ENCODE data around the gene MAGEB4.
"Not testable (repeated sequence)": the region's sequence is repeated elsewhere in the genome, so short reads cannot be mapped to it uniquely, and the experiment has no call there.

Gene MAGEB4, protein sequence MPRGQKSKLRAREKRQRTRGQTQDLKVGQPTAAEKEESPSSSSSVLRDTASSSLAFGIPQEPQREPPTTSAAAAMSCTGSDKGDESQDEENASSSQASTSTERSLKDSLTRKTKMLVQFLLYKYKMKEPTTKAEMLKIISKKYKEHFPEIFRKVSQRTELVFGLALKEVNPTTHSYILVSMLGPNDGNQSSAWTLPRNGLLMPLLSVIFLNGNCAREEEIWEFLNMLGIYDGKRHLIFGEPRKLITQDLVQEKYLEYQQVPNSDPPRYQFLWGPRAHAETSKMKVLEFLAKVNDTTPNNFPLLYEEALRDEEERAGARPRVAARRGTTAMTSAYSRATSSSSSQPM

DNA sequence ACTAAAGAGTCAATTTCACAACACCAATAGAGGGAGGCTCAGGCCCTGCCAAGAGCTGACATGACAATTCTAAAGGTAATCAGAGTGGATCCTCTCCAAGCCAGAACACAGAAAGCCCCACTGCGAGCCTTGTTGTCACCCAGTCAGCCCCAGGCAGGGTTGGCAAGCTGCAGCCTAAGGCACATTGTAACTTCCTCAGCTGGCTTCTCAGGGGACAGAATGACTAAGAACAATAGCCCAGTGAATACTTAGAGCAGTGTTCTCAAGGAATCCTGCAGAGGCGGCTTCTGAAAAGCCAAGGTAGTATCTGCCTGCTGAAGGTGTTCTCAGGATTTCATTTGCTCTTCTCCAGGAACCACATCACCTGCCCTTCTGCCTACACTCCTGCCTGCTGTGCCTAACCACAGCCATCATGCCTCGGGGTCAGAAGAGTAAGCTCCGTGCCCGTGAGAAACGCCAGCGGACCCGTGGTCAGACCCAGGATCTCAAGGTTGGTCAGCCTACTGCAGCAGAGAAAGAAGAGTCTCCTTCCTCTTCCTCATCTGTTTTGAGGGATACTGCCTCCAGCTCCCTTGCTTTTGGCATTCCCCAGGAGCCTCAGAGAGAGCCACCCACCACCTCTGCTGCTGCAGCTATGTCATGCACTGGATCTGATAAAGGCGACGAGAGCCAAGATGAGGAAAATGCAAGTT is at the start of gene MAGEB4:
MAGEB4 (plus strand) TSS at position 277 of the 692 bp plus-strand sequence; CDS start at position 413, 136 bp downstream.
- no peak for DNase-seq (ENCODE audit: low read depth)

DNA sequence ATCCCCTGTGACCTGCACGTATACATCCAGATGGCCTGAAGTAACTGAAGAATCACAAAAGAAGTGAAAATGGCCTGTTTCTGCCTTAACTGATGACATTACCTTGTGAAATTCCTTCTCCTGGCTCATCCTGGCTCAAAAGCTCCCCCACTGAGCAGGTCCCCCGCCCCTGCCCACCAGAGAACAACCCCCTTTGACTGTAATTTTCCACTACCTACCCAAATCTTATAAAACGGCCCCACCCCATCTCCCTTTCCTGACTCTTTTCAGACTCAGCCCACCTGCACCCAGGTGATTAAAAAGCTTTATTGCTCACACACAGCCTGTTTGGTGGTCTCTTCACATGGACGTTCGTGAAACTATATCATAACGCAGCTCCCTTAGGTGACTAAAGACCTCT is 47.9 kb upstream of the MAGEB4 start:
- DNase-seq (ENCODE audit: low read depth), result not testable (repeated sequence)

DNA sequence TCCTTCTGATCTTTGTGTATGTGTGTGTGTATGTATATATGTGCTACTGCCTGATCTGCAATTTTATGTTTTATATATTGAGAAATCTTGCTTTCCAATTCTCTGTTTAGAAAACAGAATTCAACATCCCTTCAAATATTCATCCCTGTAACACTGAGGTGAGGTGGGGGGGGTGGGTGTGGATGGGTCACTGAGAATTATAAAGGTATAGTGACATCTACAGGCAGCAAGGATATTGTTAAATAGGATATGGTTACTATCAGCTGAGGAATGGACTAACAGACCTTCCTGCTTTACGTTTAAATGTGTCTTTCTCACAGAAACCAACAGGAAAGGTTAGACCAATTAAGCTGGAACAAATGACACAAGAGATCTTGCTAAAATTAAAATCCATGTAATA is 45.5 kb upstream of the MAGEB4 start:
- DNase-seq (ENCODE audit: low read depth), result peak; percentile 2

DNA sequence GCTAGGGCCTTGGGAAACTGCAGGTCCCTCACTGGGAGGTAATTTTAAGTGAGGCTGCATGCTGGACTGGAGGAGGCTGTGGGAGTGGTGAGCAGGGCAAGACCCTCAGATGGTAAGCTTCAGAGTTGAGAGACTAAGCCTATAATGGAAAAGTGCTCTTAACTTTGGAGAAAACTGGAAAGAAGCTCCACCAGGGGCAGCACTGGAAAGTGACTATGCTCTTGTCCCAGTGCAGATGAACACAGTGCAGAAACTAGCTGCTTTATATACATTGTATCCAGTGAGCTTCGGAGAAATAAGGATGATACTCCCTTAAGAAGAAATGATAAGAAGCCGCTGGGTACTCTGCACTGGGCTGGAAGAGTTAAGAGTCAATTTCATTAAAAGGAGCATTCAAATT is 29.6 kb upstream of the MAGEB4 start:
- DNase-seq (ENCODE audit: low read depth), result no peak

DNA sequence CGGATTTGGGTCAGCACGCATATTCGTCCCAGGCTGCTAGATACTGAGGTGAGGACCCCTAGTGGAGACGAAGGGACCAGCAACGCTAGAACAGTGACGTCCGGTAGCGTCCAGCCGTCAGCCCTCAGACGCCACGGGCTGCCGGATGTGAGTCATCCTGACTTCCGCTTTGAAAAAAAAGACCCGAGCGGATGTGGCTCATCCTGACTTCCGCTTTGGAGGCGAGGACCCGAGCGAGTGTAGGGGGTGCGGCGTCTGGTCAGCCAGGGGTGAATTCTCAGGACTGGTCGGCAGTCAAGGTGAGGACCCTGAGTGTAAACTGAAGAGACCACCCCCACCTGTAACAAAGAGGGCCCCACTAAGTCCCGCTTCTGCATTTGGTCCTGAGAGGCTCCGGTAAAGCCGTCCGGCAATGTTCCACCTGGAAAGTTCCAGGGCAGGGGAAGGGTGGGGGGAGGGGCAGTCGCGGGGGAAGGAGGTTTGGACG is 26.4 kb upstream of the MAGEB4 start, which contains the start of gene MAGEB2:
MAGEB2 (plus strand) TSS at position 207 of the 487 bp plus-strand sequence. CDS start 3,018 bp downstream, outside the sequence.
- no peak for DNase-seq (ENCODE audit: low read depth)

DNA sequence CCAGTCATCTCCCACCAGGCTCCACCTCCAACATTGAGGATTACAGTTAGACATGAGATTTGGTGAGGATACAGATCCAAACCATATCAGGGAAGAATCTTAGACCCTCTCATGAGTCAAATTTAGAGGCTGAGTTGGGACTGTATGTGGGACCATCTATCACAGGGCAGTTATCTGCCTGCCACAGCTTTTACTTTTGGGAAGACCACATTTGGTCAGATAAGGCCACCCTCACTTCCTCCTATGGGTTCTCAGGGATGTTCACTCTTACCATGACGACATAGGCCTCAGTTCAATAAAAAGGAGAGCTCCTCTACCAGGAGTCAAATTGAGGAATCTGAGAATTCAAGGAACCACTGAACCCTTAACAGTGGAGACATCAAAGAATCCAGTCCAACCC is 24.3 kb upstream of the MAGEB4 start:
- no peak for DNase-seq (ENCODE audit: low read depth)

DNA sequence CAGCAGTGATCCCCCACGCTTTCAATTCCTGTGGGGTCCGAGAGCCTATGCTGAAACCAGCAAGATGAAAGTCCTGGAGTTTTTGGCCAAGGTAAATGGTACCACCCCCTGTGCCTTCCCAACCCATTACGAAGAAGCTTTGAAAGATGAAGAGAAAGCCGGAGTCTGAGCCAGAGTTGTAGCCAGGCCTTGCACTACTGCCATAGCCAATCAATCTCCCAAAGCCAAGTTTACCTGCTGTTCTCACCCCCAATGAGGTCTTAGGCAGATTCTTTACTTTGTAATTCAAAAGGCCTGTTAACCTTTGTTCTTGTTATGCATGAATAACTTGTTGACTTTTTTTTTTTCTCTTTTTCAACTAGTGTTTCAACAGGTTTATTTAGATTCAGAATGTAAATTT is 22.4 kb upstream of the MAGEB4 start:
- DNase-seq (ENCODE audit: low read depth), result no peak

DNA sequence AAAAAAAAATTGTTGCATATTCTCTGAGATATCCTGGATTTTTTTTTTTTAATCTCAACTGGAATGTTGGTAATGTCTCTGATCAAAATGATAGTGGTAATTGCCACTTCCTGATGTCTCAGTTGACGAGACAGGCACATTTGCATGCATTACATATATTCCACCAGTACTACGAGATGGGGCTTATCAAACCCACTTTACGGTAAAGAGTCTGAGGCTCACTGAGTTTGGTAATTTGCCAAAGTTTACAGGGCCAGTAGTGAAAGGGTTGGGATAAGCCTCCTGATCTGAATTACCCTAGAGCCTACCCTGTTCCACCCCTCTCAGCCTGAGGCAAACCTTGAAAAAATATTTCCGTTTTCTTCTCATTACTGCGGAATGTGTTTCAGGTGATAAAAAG is 21.1 kb upstream of the MAGEB4 start:
- no peak for DNase-seq (ENCODE audit: low read depth)

DNA sequence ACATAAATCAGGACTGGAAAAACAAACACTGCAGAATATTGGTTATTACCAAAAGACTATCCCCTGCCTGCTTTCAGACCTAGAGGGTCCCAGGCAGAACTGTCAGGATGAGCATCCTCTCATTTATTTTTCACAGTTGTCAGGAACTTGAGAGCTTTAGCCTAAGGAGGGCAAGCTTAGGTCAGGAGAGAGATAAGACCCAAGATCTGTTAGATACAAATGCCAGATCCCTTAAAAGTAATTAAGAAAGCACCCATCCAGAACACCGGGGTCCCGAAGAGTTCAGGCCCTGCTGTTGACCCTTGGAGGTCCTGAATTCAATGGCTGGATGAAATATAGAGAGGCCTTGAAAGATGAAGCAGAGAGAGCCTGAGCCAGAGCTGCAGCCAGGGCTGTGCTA is 17.3 kb upstream of the MAGEB4 start:
- DNase-seq (ENCODE audit: low read depth), result no peak

DNA sequence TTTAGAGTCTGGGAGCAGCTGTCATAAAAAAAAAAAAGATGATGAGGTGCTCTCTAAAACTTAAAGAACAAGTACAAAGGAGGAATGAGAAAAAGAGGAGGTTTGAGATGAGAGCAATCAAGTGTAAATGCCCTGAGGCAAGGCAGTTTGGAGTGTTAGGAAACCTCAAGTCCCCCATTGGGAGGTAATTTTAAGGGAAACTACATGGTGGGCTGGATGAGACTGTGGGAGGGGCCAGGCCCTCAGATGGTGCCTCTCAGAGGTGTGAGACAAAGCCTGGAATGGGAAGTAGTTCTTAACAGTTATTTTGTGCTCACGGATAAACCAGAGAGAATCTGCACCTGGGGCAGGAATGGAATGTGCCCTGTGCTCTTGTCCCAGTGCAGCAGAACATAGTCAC is 13.3 kb upstream of the MAGEB4 start:
- no peak for DNase-seq (ENCODE audit: low read depth)

DNA sequence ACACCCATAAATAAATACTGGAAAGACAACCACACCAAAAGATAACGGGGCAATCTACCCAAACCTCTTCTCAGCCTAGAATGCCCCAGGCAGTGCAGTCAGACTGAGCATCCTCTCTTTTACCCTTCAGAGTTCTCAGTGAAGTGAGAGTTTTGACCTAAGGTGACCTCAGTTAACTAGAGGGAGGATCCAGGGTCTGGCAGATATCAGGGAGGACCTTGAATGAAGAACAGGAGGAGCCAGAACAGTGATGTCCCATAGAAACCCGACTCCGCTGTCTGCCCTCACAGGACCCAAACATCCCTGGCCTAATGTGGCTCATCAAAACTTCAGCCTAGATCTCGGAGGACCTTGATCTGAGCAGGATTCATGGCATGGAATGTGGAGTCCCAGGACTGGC is 11.4 kb upstream of the MAGEB4 start, which contains the start of gene MAGEB3:
MAGEB3 (plus strand) TSS at position 263 of the 400 bp plus-strand sequence. CDS start 5,268 bp downstream, outside the sequence.
- DNase-seq (ENCODE audit: low read depth), result no peak

DNA sequence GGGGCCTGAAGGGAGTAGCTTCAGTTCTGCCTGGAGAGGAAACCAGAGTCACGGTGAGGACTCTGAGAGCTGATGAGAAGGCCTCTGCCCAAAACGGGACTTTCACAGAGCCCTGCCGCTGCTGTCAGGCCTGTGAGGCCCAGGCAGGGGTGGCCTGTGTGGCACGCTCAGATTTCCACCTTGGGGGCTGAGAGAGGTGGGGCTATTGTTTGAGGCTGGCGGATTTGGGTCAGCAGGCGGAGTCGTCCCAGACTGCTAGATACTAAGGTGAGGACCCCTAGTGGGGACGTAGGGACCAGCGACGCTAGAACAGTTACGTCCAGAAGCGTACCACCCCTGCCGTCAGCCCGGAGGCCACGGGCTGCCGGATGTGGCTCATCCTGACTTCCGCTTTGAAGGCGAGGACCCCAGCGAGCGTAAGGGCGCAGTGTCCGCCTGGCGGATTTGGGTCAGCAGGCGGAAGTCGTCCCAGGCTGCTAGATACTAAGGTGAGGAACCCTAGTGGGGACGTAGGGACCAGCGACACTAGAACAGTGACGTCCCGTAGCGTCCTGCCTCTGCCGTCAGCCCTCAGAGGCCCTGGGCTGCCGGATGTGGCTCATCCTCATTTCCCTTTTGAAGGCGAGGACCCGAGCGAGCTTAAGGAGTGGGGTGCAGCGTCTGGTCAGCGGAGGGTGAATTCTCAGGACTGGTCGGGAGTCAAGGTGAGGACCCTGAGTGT is 5.1 kb downstream of the MAGEB4 start, which contains the start of gene MAGEB1:
MAGEB1 (plus strand) TSS at position 378 of the 721 bp plus-strand sequence. CDS start 3,348 bp downstream, outside the sequence.
- no peak for DNase-seq (ENCODE audit: low read depth)

DNA sequence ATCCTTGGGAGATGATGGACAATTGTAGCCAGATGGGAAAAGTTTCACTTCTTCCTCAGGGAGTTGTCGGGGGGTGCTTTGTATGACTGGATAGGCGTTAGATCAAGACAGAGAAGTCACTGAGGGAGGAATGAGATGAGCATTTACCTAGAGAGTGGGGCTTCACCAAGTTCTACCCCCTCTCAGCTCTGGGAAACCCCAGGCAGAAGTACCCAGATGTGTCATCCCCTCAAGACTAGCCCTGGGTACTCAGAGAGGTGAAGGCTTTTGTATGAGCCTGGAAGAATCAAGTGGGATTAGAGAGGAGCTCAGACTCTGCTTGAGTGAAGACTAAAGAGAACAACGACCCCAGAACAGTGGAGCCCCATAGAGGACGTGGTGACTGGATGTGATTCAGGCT is 7.1 kb downstream of the MAGEB4 start:
- DNase-seq (ENCODE audit: low read depth), result no peak

DNA sequence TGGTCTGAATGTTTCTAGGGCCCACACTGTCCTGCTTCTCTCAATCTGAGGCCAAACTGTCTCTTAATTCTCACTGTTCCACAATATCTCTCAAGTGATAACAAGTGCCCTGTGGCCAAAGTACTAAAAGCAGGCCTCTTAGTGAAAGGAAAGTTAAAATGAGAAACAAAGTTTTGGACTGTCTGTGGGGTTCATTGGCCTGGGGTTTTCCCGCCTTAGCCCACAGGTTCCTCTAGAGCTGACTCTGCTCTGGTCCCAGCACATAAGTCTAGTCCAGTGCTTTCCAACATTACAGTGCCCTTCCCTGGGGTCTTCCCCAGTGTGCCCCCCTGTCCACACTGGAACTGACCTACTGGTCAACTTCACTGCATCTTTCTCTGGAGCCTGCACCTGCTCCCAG is 11.5 kb downstream of the MAGEB4 start:
- no peak for DNase-seq (ENCODE audit: low read depth)

DNA sequence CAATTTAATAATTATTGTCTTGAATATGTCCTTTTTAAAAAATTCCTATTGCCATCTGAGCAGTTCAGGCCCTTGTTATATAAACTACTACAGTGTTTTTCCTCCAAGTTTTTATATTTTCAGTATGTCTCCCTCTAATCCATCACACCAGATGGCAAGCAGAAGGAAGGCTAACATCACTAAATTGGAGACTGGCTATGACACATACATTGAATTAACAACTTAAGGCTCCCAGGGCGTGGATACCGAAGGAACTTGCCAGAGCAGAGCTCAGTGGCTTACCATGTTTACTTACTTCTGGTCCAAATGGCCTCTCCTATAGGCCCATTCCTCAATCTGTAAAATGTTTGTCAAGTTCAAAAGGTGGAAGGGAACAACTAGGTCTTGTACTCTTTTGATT is 18.1 kb downstream of the MAGEB4 start:
- DNase-seq (ENCODE audit: low read depth), result no peak

DNA sequence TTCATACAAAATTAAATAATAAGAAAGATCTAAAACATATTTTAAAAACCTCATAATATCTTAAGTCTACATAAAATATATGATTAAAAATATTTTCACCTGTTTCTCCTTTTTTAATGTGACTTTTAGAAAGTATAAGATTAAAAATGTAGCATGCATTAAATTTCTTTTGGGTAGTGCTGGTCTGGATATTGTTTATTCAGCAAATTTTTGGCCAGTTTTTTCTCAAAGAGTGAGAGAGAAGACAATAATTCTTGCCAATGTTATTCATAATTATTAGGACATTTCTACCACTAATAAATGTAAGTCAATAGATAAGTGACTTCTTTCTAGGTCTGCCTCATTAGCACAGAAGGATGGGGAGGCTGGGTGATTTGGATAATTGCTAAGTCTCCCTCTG is 19.2 kb downstream of the MAGEB4 start:
- no peak for DNase-seq (ENCODE audit: low read depth)

DNA sequence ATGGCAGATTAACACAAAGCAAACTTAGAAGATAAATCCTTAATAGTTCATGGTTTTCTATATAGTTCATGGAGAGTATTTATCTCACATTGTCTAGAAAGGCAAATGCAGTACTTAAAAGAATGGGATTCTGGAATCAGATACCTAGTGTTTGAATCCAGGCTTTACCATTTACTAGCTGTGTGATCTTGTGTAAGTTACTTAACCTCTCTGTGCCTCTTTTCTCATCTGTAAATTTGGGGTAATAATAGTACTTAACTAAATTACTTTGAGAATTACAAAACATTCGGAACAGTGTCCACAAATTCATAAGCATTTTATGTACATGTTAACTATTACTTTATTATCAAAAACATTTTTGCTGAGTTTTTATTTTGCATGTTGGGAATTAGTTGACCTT is 21.0 kb downstream of the MAGEB4 start:
- DNase-seq (ENCODE audit: low read depth), result no peak

DNA sequence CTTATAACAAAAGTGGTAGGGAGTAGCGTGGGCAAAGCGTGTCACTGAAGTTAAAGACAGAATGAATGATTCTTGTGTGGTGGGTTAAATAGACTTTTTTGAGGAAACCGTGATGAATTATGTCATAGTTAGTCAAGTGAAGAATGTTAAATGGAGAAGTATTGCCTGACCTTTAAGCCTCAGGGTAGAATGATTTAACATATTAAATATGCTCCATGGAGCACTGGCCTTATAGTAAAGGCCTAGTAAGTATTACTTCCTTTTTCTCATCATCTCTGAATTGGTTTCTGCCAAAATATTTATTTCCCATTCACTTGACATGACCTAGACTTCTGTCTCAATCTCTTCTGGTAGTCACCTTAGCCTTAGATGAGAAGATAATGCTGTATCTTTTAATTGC is 28.8 kb downstream of the MAGEB4 start:
- peak; percentile 0 for DNase-seq (ENCODE audit: low read depth)

DNA sequence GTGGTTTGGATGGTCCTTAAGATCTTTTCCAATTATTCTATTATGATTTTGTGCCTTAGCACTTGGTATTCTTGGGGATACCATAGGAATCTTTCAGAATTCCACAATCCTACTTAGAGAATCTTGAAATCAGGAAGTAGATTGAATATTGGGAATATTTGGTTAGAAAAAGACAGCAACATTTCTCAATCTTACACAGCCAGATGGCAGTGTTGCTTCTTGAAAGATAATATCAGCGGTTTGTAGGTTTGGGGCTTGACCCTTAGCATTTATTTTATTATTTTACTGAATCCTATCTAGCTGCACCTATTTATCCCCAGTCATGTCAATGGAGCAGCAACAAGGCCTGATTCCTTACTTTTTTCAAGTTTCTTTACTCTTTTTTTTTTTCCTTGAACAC is 33.7 kb downstream of the MAGEB4 start:
- DNase-seq (ENCODE audit: low read depth), result peak; percentile 5

DNA sequence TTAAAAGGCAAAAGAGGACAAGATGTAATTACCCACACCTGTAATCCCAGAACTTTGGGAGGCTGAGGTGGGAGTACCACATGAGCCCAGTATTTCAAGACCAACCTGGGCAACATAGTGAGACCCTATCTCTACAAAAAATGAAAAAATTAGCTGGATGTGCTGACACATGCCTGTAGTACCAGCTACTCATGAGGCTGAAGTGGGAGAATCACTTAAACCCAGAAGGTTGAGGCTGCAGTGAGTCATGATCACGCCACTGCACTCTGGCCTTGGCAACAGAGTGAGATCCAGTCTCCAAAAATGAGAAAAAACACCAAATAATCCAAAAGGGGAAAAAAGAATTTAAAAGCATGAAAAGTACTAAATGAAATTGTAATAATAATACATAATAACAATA is 36.6 kb downstream of the MAGEB4 start:
- DNase-seq (ENCODE audit: low read depth), result peak; percentile 13

DNA sequence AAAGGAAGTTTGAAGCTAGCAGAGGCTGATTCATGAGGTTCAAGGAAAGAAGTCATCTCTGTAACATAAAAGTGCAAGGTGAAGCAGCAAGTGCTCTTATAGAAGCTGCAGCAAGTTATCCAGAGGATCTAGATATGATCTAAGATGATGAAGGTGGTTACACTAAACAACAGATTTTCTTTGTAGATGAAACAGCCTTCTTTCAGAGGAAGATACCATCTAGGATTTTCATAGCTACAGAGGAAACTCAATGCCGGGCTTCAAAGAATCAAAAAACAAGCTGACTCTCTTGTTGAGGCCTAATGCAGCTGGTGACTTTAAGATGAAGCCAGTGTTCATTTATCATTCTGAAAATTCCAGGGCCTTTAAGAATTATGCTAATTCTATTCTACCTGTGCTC is 38.6 kb downstream of the MAGEB4 start:
- DNase-seq (ENCODE audit: low read depth), result no peak

DNA sequence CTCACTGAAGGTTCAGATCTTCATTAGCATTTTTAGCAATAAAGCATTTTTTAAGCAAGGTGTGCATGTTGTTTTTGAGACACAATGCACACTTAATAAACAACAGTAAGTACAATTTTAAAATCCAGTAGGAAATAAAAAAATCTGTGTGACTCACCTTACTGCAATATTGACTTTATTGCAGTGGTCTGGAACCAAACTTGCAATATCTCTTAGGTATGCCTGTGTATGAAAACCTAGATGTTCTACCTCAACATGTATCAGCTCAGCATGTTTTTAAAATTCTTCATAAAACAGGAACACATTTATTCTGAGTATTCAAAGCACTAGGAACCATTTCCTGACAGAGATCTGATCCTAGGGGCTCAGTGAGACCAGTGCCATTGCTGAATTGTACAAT is 40.7 kb downstream of the MAGEB4 start:
- DNase-seq (ENCODE audit: low read depth), result no peak

Measured in ELR (cell line).